ENCODE data around the gene TMEM191B. TPM values are rescaled to one million over a fixed set of nuclear protein-coding genes. Genes with fewer than 3 reads are reported as not detected.
"Not testable (repeated sequence)": the region's sequence is repeated elsewhere in the genome, so short reads cannot be mapped to it uniquely, and the experiment has no call there.

Gene TMEM191B
- total RNA-seq, 2 donors from 2014 or later, result 2.4 to 4.6 TPM

DNA sequence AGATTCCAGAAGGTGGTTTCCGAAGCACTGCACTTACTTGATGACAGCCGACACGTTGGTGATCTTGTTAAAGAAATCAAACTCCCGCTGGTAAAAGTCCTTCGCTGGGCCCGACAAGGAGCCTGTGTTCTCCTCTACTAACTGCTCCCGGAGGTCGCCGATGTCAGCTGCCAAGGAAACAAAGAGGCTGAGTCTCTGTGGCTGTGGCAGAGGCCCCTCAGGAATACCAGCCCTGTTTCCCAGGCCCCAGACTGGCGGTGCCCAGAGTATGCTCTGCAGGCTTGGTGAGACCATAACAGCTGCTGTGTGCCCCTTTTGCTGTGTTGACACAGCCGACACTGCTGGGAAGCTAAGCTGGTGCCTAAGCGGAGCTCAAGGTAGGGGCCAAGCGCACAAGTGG lies 17.0 kb downstream of the TMEM191B start:
- DNase-seq; H3K9ac ChIP-seq (ENCODE audit: extremely low read depth, low read length, poor library complexity, severe bottlenecking); H3K27ac ChIP-seq (ENCODE audit: low read depth, low read length); H3K36me3 Mint-ChIP-seq (ENCODE audit: low read depth); H3K4me1 Mint-ChIP-seq; H3K9me3 ChIP-seq (ENCODE audit: control insufficient read depth, low read length); H3K36me3 ChIP-seq (ENCODE audit: control insufficient read depth, insufficient read depth, low read length); H3K4me3 ChIP-seq (ENCODE audit: low read length); H3K27ac Mint-ChIP-seq; H3K4me1 ChIP-seq (ENCODE audit: control insufficient read depth, insufficient read depth, low read length); H3K27me3 ChIP-seq (ENCODE audit: control insufficient read depth, insufficient read depth, low read length, poor library complexity, severe bottlenecking); H3K9me3 Mint-ChIP-seq; H3K27me3 Mint-ChIP-seq (ENCODE audit: insufficient read depth); H3K4me3 Mint-ChIP-seq: not testable (repeated sequence)
- WGBS, 2 experiments (ENCODE audit: insufficient coverage in 1 of 2, insufficient read length in 1 of 2), result no CpG with 5 or more reads among the region's 13 CpGs

- H3K27ac ChIP-seq (ENCODE audit: low read depth, low read length); H3K4me1 Mint-ChIP-seq; H3K4me3 Mint-ChIP-seq; H3K27ac Mint-ChIP-seq; H3K9me3 ChIP-seq (ENCODE audit: control insufficient read depth, low read length); H3K27me3 Mint-ChIP-seq (ENCODE audit: insufficient read depth); H3K36me3 ChIP-seq (ENCODE audit: control insufficient read depth, insufficient read depth, low read length); DNase-seq; H3K36me3 Mint-ChIP-seq (ENCODE audit: low read depth); H3K9me3 Mint-ChIP-seq; H3K27me3 ChIP-seq (ENCODE audit: control insufficient read depth, insufficient read depth, low read length, poor library complexity, severe bottlenecking); H3K9ac ChIP-seq (ENCODE audit: extremely low read depth, low read length, poor library complexity, severe bottlenecking); H3K4me3 ChIP-seq (ENCODE audit: low read length); H3K4me1 ChIP-seq (ENCODE audit: control insufficient read depth, insufficient read depth, low read length): not testable (repeated sequence)
- whole genome bisulfite sequencing, 2 experiments (ENCODE audit: insufficient coverage in 1 of 2, insufficient read length in 1 of 2), result no CpG with 5 or more reads among the region's 13 CpGs
These were observed 22.0 kb downstream of the TMEM191B start for GRCh38 chr22:18549458-18550179.

DNA sequence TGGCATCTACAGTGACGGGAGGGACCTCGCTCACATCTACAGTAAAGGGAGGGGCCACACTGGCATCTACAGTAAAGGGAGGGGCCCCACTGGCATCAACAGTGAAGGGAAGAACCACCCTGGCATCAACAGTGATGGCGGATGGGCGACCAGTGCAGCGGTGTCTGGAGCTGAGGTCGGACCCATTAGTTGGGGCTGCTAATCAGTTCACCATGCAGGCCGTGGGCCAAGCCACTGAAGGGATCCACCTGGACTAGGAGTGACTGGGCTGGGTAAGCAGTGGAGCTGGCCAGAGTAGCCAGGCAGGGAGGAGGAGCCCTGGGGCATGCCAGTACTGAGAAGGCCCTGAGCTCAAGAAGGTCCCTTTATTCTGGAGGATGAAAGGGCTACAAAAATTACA lies 23.4 kb downstream of the TMEM191B start:
- no CpG with 5 or more reads among the region's 7 CpGs for WGBS, 2 experiments (ENCODE audit: insufficient coverage in 1 of 2, insufficient read length in 1 of 2)
- not testable (repeated sequence) for DNase-seq; H3K4me3 Mint-ChIP-seq; H3K27me3 ChIP-seq (ENCODE audit: control insufficient read depth, insufficient read depth, low read length, poor library complexity, severe bottlenecking); H3K9me3 ChIP-seq (ENCODE audit: control insufficient read depth, low read length); H3K27me3 Mint-ChIP-seq (ENCODE audit: insufficient read depth); H3K27ac Mint-ChIP-seq; H3K36me3 Mint-ChIP-seq (ENCODE audit: low read depth); H3K9me3 Mint-ChIP-seq; H3K9ac ChIP-seq (ENCODE audit: extremely low read depth, low read length, poor library complexity, severe bottlenecking); H3K4me1 ChIP-seq (ENCODE audit: control insufficient read depth, insufficient read depth, low read length); H3K4me1 Mint-ChIP-seq; H3K36me3 ChIP-seq (ENCODE audit: control insufficient read depth, insufficient read depth, low read length); H3K4me3 ChIP-seq (ENCODE audit: low read length); H3K27ac ChIP-seq (ENCODE audit: low read depth, low read length)

DNA sequence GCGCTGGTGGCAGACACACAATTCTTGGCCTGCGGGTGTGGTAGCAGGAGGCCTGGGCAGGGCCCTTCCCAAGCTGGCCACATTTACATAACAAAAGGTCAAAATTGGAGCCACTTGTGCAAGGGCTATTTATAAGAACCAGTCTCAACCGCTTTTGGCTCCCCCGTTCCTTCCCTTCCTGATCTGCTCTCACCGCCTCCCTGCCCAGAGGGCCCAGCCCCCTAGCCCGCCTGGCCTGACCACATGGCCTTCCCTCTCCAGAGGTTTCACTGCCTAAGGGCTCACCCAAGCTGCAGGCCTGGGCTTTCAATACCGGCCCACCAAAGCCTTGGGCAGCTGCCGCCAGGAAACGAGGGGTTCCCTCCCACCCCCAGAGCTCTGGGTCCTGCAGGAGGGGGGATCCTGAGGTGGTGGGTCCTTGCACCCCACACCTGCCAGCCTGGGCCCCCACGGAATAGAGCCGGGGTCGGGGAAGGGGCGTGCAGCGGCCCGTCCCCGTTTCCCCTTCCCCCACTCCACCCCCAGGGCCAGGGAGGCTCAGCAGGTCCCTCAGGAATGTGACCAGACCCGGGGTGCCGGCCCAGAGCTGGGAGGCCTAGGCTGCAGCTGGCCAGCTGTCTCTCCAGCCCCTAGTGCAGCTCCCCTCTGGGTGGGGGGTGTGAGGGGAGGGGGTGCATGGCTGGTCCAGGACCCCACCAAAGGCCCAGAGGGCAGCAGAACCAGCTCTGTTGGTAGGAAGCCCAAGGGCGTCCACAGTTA lies 25.4 kb downstream of the TMEM191B start:
- H3K4me3 ChIP-seq (ENCODE audit: low read length); H3K4me1 Mint-ChIP-seq; H3K27ac ChIP-seq (ENCODE audit: low read depth, low read length); H3K27me3 Mint-ChIP-seq (ENCODE audit: insufficient read depth); H3K36me3 ChIP-seq (ENCODE audit: control insufficient read depth, insufficient read depth, low read length); H3K9me3 Mint-ChIP-seq; H3K4me3 Mint-ChIP-seq; H3K4me1 ChIP-seq (ENCODE audit: control insufficient read depth, insufficient read depth, low read length); H3K27ac Mint-ChIP-seq; DNase-seq; H3K9me3 ChIP-seq (ENCODE audit: control insufficient read depth, low read length); H3K27me3 ChIP-seq (ENCODE audit: control insufficient read depth, insufficient read depth, low read length, poor library complexity, severe bottlenecking); H3K36me3 Mint-ChIP-seq (ENCODE audit: low read depth); H3K9ac ChIP-seq (ENCODE audit: extremely low read depth, low read length, poor library complexity, severe bottlenecking): not testable (repeated sequence)
- WGBS, 2 experiments (ENCODE audit: insufficient coverage in 1 of 2, insufficient read length in 1 of 2), result no CpG with 5 or more reads among the region's 19 CpGs

- H3K27ac Mint-ChIP-seq; DNase-seq; H3K9me3 Mint-ChIP-seq; H3K27me3 Mint-ChIP-seq (ENCODE audit: insufficient read depth); H3K27ac ChIP-seq (ENCODE audit: low read depth, low read length); H3K4me3 ChIP-seq (ENCODE audit: low read length); H3K36me3 Mint-ChIP-seq (ENCODE audit: low read depth); H3K36me3 ChIP-seq (ENCODE audit: control insufficient read depth, insufficient read depth, low read length); H3K9me3 ChIP-seq (ENCODE audit: control insufficient read depth, low read length); H3K27me3 ChIP-seq (ENCODE audit: control insufficient read depth, insufficient read depth, low read length, poor library complexity, severe bottlenecking); H3K4me3 Mint-ChIP-seq; H3K9ac ChIP-seq (ENCODE audit: extremely low read depth, low read length, poor library complexity, severe bottlenecking); H3K4me1 Mint-ChIP-seq; H3K4me1 ChIP-seq (ENCODE audit: control insufficient read depth, insufficient read depth, low read length): not testable (repeated sequence)
- WGBS, 2 experiments (ENCODE audit: insufficient coverage in 1 of 2, insufficient read length in 1 of 2), result no CpG with 5 or more reads among the region's 22 CpGs
These were observed 27.0 kb downstream of the TMEM191B start for GRCh38 chr22:18554280-18555256.

- DNase-seq; H3K27me3 ChIP-seq (ENCODE audit: control insufficient read depth, insufficient read depth, low read length, poor library complexity, severe bottlenecking); H3K27me3 Mint-ChIP-seq (ENCODE audit: insufficient read depth); H3K4me1 ChIP-seq (ENCODE audit: control insufficient read depth, insufficient read depth, low read length); H3K9me3 Mint-ChIP-seq; H3K4me3 Mint-ChIP-seq; H3K36me3 Mint-ChIP-seq (ENCODE audit: low read depth); H3K27ac ChIP-seq (ENCODE audit: low read depth, low read length); H3K27ac Mint-ChIP-seq; H3K4me3 ChIP-seq (ENCODE audit: low read length); H3K36me3 ChIP-seq (ENCODE audit: control insufficient read depth, insufficient read depth, low read length); H3K9ac ChIP-seq (ENCODE audit: extremely low read depth, low read length, poor library complexity, severe bottlenecking); H3K9me3 ChIP-seq (ENCODE audit: control insufficient read depth, low read length); H3K4me1 Mint-ChIP-seq: not testable (repeated sequence)
- WGBS, 2 experiments (ENCODE audit: insufficient coverage in 1 of 2, insufficient read length in 1 of 2), result no CpG with 5 or more reads among the region's 4 CpGs
These were observed 30.9 kb downstream of the TMEM191B start for GRCh38 chr22:18558516-18558915.
